SK-N-SH treated with all-trans-retinoic acid at 6 μM for 48 hours (cell line): ENCODE results near the gene TEX2.

Experiments
- ATAC-seq: fragments of 200-7000 bp; cut with Tn5 transposase; 3 replicates; pipeline ENCODE4 v1.9.1; 2020; ENCODE audit warnings: mild to moderate bottlenecking, moderate library complexity
- BACH2 ChIP-seq: fragments of 250-450 bp; sonication (Bioruptor Pico); IDR thresholded peaks from 2 replicates; pipeline ENCODE4 v1.9.0; 2021; ENCODE audit warnings: mild to moderate bottlenecking, borderline replicate concordance
- CREB5 ChIP-seq: fragments of 250-450 bp; sonication (Bioruptor Pico); IDR thresholded peaks from 2 replicates; pipeline ENCODE4 v1.5.1; 2020; ENCODE audit warnings: low read depth, mild to moderate bottlenecking, moderate library complexity
- CSRNP3 ChIP-seq: fragments of 250-450 bp; sonication (Bioruptor Pico); IDR thresholded peaks from 2 replicates; pipeline ENCODE4 v1.5.1; 2021; ENCODE audit warnings: mild to moderate bottlenecking, moderate library complexity
- GLIS3 ChIP-seq: fragments of 250-450 bp; sonication (Bioruptor Pico); IDR thresholded peaks from 2 replicates; pipeline ENCODE4 v1.5.0; 2020; ENCODE audit warnings: mild to moderate bottlenecking, moderate library complexity
- ISL1 ChIP-seq: fragments of 250-450 bp; sonication (Bioruptor Pico); IDR thresholded peaks from 2 replicates; pipeline ENCODE4 v2.1.2; 2022; ENCODE audit warnings: mild to moderate bottlenecking, moderate library complexity
- OSR1 ChIP-seq: fragments of 250-450 bp; sonication (Bioruptor Pico); IDR thresholded peaks from 2 replicates; pipeline ENCODE4 v1.8.0; 2022; ENCODE audit warnings: moderate library complexity, mild to moderate bottlenecking, inconsistent platforms
- PATZ1 ChIP-seq: fragments of 250-450 bp; sonication (Bioruptor Pico); IDR thresholded peaks from 2 replicates; pipeline ENCODE4 v1.8.0; 2020; ENCODE audit warnings: mild to moderate bottlenecking, moderate library complexity, borderline replicate concordance
- POU6F1 ChIP-seq: fragments of 250-450 bp; sonication (Bioruptor Pico); IDR thresholded peaks from 2 replicates; pipeline ENCODE4 v1.8.0; 2021; ENCODE audit warnings: low read depth, mild to moderate bottlenecking, moderate library complexity, borderline replicate concordance
- PPARA ChIP-seq: fragments of 250-450 bp; sonication (Bioruptor Pico); IDR thresholded peaks from 2 replicates; pipeline ENCODE4 v1.5.0; 2020; ENCODE audit warnings: mild to moderate bottlenecking, borderline replicate concordance
- RARB ChIP-seq: fragments of 250-450 bp; sonication (Bioruptor Pico); IDR thresholded peaks from 2 replicates; pipeline ENCODE4 v1.8.0; 2021; ENCODE audit warnings: mild to moderate bottlenecking, moderate library complexity
- TOX ChIP-seq: fragments of 250-450 bp; sonication (Bioruptor Pico); IDR thresholded peaks from 2 replicates; pipeline ENCODE4 v1.8.0; 2021; ENCODE audit warnings: mild to moderate bottlenecking, moderate library complexity, borderline replicate concordance
- TSHZ2 ChIP-seq: fragments of 250-450 bp; sonication (Bioruptor Pico); IDR thresholded peaks from 2 replicates; pipeline ENCODE4 v1.5.0; 2020; ENCODE audit warnings: mild to moderate bottlenecking, moderate library complexity
- ZC3H10 ChIP-seq: fragments of 250-450 bp; sonication (Bioruptor Pico); IDR thresholded peaks from 2 replicates; pipeline ENCODE4 v1.5.1; 2021; ENCODE audit warnings: mild to moderate bottlenecking, moderate library complexity
- ZFP30 ChIP-seq: fragments of 450-650 bp; formaldehyde crosslinking; IDR thresholded peaks from 2 replicates; pipeline ENCODE4 v1.5.0; 2022; ENCODE audit warnings: mild to moderate bottlenecking, moderate library complexity
- ZNF565 ChIP-seq: fragments of 450-650 bp; formaldehyde crosslinking; conservative IDR thresholded peaks from 2 replicates; pipeline ENCODE4 v1.5.0; 2020; ENCODE audit warnings: low read depth, mild to moderate bottlenecking, moderate library complexity
- ZNF8 ChIP-seq: fragments of 450-650 bp; formaldehyde crosslinking; IDR thresholded peaks from 2 replicates; pipeline ENCODE4 v1.5.0; 2020; ENCODE audit warnings: mild to moderate bottlenecking, moderate library complexity

TEX2 gene

GRCh38 chr17:64145375-64145750, 117.7 kb downstream of the TEX2 start:
- no peak for ATAC-seq

GRCh38 chr17:64139542-64139941, 123.5 kb downstream of the TEX2 start:
- no peak for TF ChIP-seq ZNF565 (CRISPR knock-in tag)
- no peak for TF ChIP-seq ZC3H10 (CRISPR knock-in tag)
- TF ChIP-seq TSHZ2 = no peak
- TF ChIP-seq ZFP30 (CRISPR knock-in tag) = no peak
- TF ChIP-seq PATZ1 (CRISPR knock-in tag) = no peak
- TF ChIP-seq CREB5 (CRISPR knock-in tag) = no peak
- no peak for TF ChIP-seq CSRNP3 (CRISPR knock-in tag)
- no peak for TF ChIP-seq TOX (CRISPR knock-in tag)
- TF ChIP-seq, all 23 proteins: peak for 0
- ATAC-seq = no peak

More at GRCh38 chr17:64145375-64145750, 117.7 kb downstream of the TEX2 start:
- TF ChIP-seq ZNF8 (CRISPR knock-in tag) (no peak), PATZ1 (CRISPR knock-in tag) (no peak; the same call in 1 of the 2 replicates), TOX (CRISPR knock-in tag) (no peak), GLIS3 (CRISPR knock-in tag) (no peak), PPARA (CRISPR knock-in tag) (no peak), TSHZ2 (no peak), OSR1 (no peak), CSRNP3 (CRISPR knock-in tag) (no peak), ZFP30 (CRISPR knock-in tag) (no peak), ISL1 (CRISPR knock-in tag) (no peak), BACH2 (no peak)
- TF ChIP-seq, all 23 proteins: peak for 0

GRCh38 chr17:64138441-64138840, 124.6 kb downstream of the TEX2 start:
- ATAC-seq = no peak
- no peak for TF ChIP-seq POU6F1 (CRISPR knock-in tag)
- no peak for TF ChIP-seq ZNF565 (CRISPR knock-in tag)
- no peak for TF ChIP-seq ZFP30 (CRISPR knock-in tag)
- no peak for TF ChIP-seq CREB5 (CRISPR knock-in tag)
- no peak for TF ChIP-seq RARB (CRISPR knock-in tag)
